Right lobe of liver (tissue), 6 donors: ENCODE measurements around the gene CDC42BPG. TPM values are rescaled to one million over a fixed set of nuclear protein-coding genes. Genes with fewer than 3 reads are reported as not detected.

Experiments
- ATAC-seq, 4 donors: fragments of 200-7000 bp; cut with Tn5 transposase; one replicate each; pipeline ENCODE4 v1.9.1; 2020; ENCODE audit warnings: mild to moderate bottlenecking in 4 of 4, moderate library complexity in 4 of 4
- DNase-seq, 3 donors: peaks; one replicate each; pipeline ENCODE4 v3.0.0-alpha.2; 2020
- H3K27ac ChIP-seq, 3 donors: fragments of 200-600 bp; one replicate each; pipeline ENCODE4 v1.8.0; 2022
- H3K27me3 ChIP-seq, 2 donors: fragments of 200-600 bp; one replicate each; pipeline ENCODE4 v1.8.0; 2022
- H3K36me3 ChIP-seq, 4 donors: fragments of 200-600 bp; sonication (generic) in 1 of 4; one replicate each; pipeline versions ENCODE4 v1.5.1 to v1.8.0; 2017 to 2022; ENCODE audit warnings: control low read depth in 1 of 4
- H3K4me1 ChIP-seq, 4 donors: fragments of 200-600 bp; sonication (generic) in 1 of 4; one replicate each; pipeline versions ENCODE4 v1.5.1 to v1.8.0; 2017 to 2022; ENCODE audit warnings: control low read depth in 1 of 4
- H3K4me3 ChIP-seq, 3 donors: fragments of 200-600 bp; one replicate each; pipeline ENCODE4 v1.8.0; 2022
- H3K9me3 ChIP-seq, 4 donors: fragments of 200-600 bp; sonication (generic) in 1 of 4; one replicate each; pipeline versions ENCODE4 v1.5.1 to v1.8.0; 2017 to 2022; ENCODE audit warnings: control low read depth in 1 of 4
- CTCF ChIP-seq, 4 donors: fragments of 200-600 bp in 3 of 4; fragments of 450-650 bp in 1 of 4; IDR thresholded peaks; one replicate each; pipeline versions ENCODE4 v1.5.1 to v1.8.0; 2016 to 2022; ENCODE audit warnings: antibody characterized with exemption in 4 of 4, mild to moderate bottlenecking in 2 of 4
- POLR2A ChIP-seq: fragments of 450-650 bp; IDR thresholded peaks from one replicate; pipeline ENCODE4 v1.6.1; 2017; ENCODE audit warnings: antibody characterized with exemption, mild to moderate bottlenecking
- WGBS: methylation state at CpG from one replicate; pipeline ENCODE4 v1.1.6; 2018; ENCODE audit warnings: low coverage, low lambda C conversion rate; ENCODE audit not compliant: insufficient coverage; ENCODE audit errors: missing lambda C conversion rate; 5-methylcytosine and 5-hydroxymethylcytosine counted together
- intact Hi-C, 2 donors: fragments of 100-400 bp; cut with DNase I; formaldehyde crosslinking; loops; one replicate each; pipeline versions ENCODE4 v1.11.2 to v1.14.1; 2022
- total RNA-seq, 6 experiments: library from RNA; depleted of rRNA in 2 of 6; stranded (reverse); fragments of >200 nt in 2 of 6; fragmentation: NEBNext Ultra II Directional in 3 of 6; extraction: Animal tissue kit (Norgen Biotek cat#: 25700) in 3 of 6; gene quantifications; one replicate each; pipeline versions ENCODE4 v1.1.0 to v1.2.4, GENCODE V29; 2016 to 2023
- donor health status: DM: no; HTN: yes; CAD: no.
- donor health status: DM: no; HTN: no; CAD: no.
- donor health status: DM: no; HTN: no; CAD: no.
- donor health status: DM: no; HTN: yes; CAD: no.
- donor health status: DM: no; HTN: yes; CAD: no.

Gene CDC42BPG
- total RNA-seq, 6 experiments from 2014 or later = 0.63 to 1.1 (median 0.99) TPM

- DNase-seq (peak in 1 of 3 donors; percentile 57), ATAC-seq (peak in 1 of 4 donors; percentile 14)
- Histone ChIP-seq H3K4me3 (no peak overlapping the region), H3K27ac (peak overlapping the region; percentile 21 to 49 (median 36)), H3K27me3 (no peaks in the 10 kb centered on the region), H3K36me3 (no peaks in the 10 kb centered on the region), H3K4me1 (peaks cover 0 to 65% (median 39%) of the 10 kb centered on the region in 4 donors), H3K9me3 (no peaks in the 10 kb centered on the region)
- TF ChIP-seq POLR2A = no peak
- TF ChIP-seq CTCF (IDR thresholded peaks at IDR 0.05) = no peak
- intact Hi-C loops = no loop called here
- WGBS = 35% methylated on average over 10 of the region's 20 CpGs
Observed at GRCh38 chr11:64870893-64871466, 26.5 kb upstream of the CDC42BPG start.

- H3K36me3 ChIP-seq = no peaks in the 10 kb centered on the region
- peak overlapping the region; percentile 21 to 49 (median 36) for H3K27ac ChIP-seq
- H3K4me3 ChIP-seq = no peak overlapping the region
- intact Hi-C loops = no loop called here
- peaks cover 0 to 60% (median 36%) of the 10 kb centered on the region in 4 donors for H3K4me1 ChIP-seq
- TF ChIP-seq POLR2A (no peak), CTCF (IDR thresholded peaks at IDR 0.05) (no peak)
- 28% methylated on average over 8 of the region's 19 CpGs for WGBS
- H3K9me3 ChIP-seq = no peaks in the 10 kb centered on the region
- DNase-seq (peak in 1 of 3 donors; percentile 63), ATAC-seq (peak in 3 of 4 donors; percentile 12 to 39 (median 25))
- H3K27me3 ChIP-seq = no peaks in the 10 kb centered on the region
Observed at GRCh38 chr11:64870176-64870892, 25.9 kb upstream of the CDC42BPG start.

- ATAC-seq = no peak
- no peak for TF ChIP-seq POLR2A
- TF ChIP-seq CTCF (IDR thresholded peaks at IDR 0.05) = no peak
- Histone ChIP-seq H3K36me3 (no peaks in the 10 kb centered on the region), H3K27me3 (no peaks in the 10 kb centered on the region), H3K9me3 (no peaks in the 10 kb centered on the region), H3K4me1 (peaks cover 0 to 60% (median 37%) of the 10 kb centered on the region in 4 donors), H3K4me3 (no peak overlapping the region), H3K27ac (peak overlapping the region in 2 of 3 donors; percentile 36 to 49)
- peak in 1 of 3 donors; percentile 53 for DNase-seq
- no CpG with 5 or more reads among the region's 9 CpGs for WGBS
- intact Hi-C loops = no loop called here
Observed at GRCh38 chr11:64869571-64870175, 25.2 kb upstream of the CDC42BPG start.

- intact Hi-C loops = no loop called here
- Histone ChIP-seq H3K27me3 (no peaks in the 10 kb centered on the region), H3K4me1 (peaks cover 0 to 60% (median 41%) of the 10 kb centered on the region in 4 donors), H3K36me3 (no peaks in the 10 kb centered on the region), H3K9me3 (no peaks in the 10 kb centered on the region), H3K4me3 (no peak overlapping the region), H3K27ac (peak overlapping the region in 1 of 3 donors; percentile 49)
- WGBS = 37% methylated on average over 11 of the region's 21 CpGs
- TF ChIP-seq POLR2A (no peak), CTCF (IDR thresholded peaks at IDR 0.05) (no peak)
- DNase-seq (peak in 1 of 3 donors; percentile 59), ATAC-seq (no peak)
Observed at GRCh38 chr11:64868904-64869570, 24.6 kb upstream of the CDC42BPG start.
